A673 (cell line): ENCODE measurements around the gene SCGB1C2. TPM values are rescaled to one million over a fixed set of nuclear protein-coding genes. Genes with fewer than 3 reads are reported as not detected.

Experiments used
- BruUV-seq: library from RNA; stranded (reverse); fragments of 400-500 nt; replicated peaks from 2 replicates; lab custom pipeline; 2021; lab: Mats Ljungman, UMichigan
- CTCF ChIA-PET: fragments of 300-600 bp; sonication (Branson Sonifier 250); formaldehyde crosslinking; loops from one replicate; lab custom pipeline; 2022; ENCODE audit warnings: antibody characterized with exemption; lab: Charles Lee
- POLR2A ChIA-PET: fragments of 300-600 bp; sonication (Branson Sonifier 250); formaldehyde crosslinking; loops from one replicate; lab custom pipeline; 2022; ENCODE audit warnings: antibody characterized with exemption; ENCODE audit not compliant: low non-redundant PET; lab: Charles Lee
- DNase-seq: peaks from one replicate; pipeline ENCODE4 v3.0.0-alpha.2; 2015; ENCODE audit warnings: low spot score
- H3K27ac ChIP-seq: fragments of 200-600 bp; sonication (generic); 2 replicates; pipeline ENCODE4 v1.5.1; 2016; ENCODE audit warnings: mixed run types, low read depth, mild to moderate bottlenecking, mixed read lengths, antibody characterized with exemption, low read length; ENCODE audit not compliant: poor library complexity, severe bottlenecking
- H3K27me3 ChIP-seq: fragments of 200-600 bp; sonication (generic); replicated peaks from 2 replicates; pipeline ENCODE4 v1.6.1; 2017; ENCODE audit warnings: mixed run types, low read depth, mild to moderate bottlenecking, mixed read lengths, antibody characterized with exemption, low read length; ENCODE audit not compliant: insufficient read depth, poor library complexity
- H3K36me3 ChIP-seq: fragments of 200-600 bp; sonication (generic); 2 replicates; pipeline ENCODE4 v1.6.1; 2016; ENCODE audit warnings: mixed run types, mild to moderate bottlenecking, mixed read lengths, antibody characterized with exemption, low read length; ENCODE audit not compliant: insufficient read depth, poor library complexity, severe bottlenecking
- H3K4me1 ChIP-seq: fragments of 200-600 bp; sonication (generic); 2 replicates; pipeline ENCODE4 v1.6.1; 2017; ENCODE audit warnings: mixed run types, mild to moderate bottlenecking, mixed read lengths, antibody characterized with exemption, low read length; ENCODE audit not compliant: insufficient read depth, poor library complexity, severe bottlenecking
- H3K4me3 ChIP-seq: fragments of 200-600 bp; sonication (generic); 2 replicates; pipeline ENCODE4 v1.5.1; 2016; ENCODE audit warnings: low read depth, mixed run types, mild to moderate bottlenecking, mixed read lengths, low read length; ENCODE audit not compliant: poor library complexity, severe bottlenecking
- H3K9me3 ChIP-seq: fragments of 200-600 bp; sonication (generic); 2 replicates; pipeline ENCODE4 v1.6.1; 2016; ENCODE audit warnings: mixed run types, low read depth, mild to moderate bottlenecking, mixed read lengths, antibody characterized with exemption, low read length; ENCODE audit not compliant: poor library complexity, severe bottlenecking
- EZH2 ChIP-seq: fragments of 200-600 bp; sonication (generic); IDR thresholded peaks from 2 replicates; pipeline ENCODE4 v1.6.1; 2017; ENCODE audit warnings: borderline replicate concordance, low read depth, mild to moderate bottlenecking, mixed read lengths, antibody characterized with exemption, low read length; ENCODE audit not compliant: poor library complexity, severe bottlenecking
- intact Hi-C: fragments of 100-400 bp; cut with micrococcal nuclease; formaldehyde crosslinking; loops from one replicate; pipeline ENCODE4 v1.10.0; 2022; ENCODE audit not compliant: unreplicated experiment
- total RNA-seq: library from RNA; stranded (reverse); gene quantifications from 2 replicates; pipeline ENCODE4 v1.2.3, GENCODE V29; 2021
- TF ChIP-seq, protein P1 (sequence below): fragments of 300-800, 200-600 bp; sonication (generic); conservative IDR thresholded peaks from 2 replicates; pipeline ENCODE4 v1.5.1; 2017; ENCODE audit warnings: low read depth, mild to moderate bottlenecking, antibody characterized with exemption, low read length, moderate library complexity, mixed read lengths

Gene SCGB1C2
- total RNA-seq, 1 experiment from 2014 or later, result not detected

DNA sequence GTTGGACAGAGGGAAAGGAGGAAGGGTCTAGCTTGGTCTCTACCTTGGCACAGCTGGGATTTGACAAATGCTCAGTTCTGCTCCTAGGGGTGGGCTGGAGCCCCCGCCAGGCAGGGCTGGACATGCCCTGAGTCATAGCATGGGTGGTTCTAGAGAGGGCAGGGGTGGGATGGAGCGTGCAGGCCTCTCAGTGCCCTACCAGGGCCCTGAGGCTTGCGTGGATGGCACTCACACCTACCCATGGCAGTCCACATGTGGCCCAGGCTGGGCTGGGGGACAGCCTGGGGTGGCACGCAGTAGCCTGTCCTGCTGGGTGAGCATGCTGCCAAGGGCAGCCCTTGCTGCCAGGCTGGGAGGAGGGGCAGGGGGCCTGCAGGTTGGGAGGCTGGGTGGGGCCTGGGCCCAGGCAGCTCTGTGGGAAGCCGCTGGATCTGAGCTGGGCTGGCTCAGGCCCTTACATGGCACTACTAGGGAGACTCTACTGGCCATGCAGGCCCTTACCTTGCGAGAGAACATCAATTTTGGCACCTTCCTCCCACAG is 32.8 kb downstream of the SCGB1C2 start:
- Histone ChIP-seq H3K4me3 (no peak overlapping the region), H3K27ac (no peak overlapping the region), H3K36me3 (no peaks in the 10 kb centered on the region), H3K4me1 (no peaks in the 10 kb centered on the region), H3K9me3 (no peaks in the 10 kb centered on the region), H3K27me3 (no peaks in the 10 kb centered on the region)
- intact Hi-C loops, result no loop called here
- CTCF ChIA-PET, result no interaction called here
- no TSS peak for BruUV-seq
- DNase-seq, result no peak
- POLR2A ChIA-PET, result no interaction called here
- TF ChIP-seq, protein P1, sequence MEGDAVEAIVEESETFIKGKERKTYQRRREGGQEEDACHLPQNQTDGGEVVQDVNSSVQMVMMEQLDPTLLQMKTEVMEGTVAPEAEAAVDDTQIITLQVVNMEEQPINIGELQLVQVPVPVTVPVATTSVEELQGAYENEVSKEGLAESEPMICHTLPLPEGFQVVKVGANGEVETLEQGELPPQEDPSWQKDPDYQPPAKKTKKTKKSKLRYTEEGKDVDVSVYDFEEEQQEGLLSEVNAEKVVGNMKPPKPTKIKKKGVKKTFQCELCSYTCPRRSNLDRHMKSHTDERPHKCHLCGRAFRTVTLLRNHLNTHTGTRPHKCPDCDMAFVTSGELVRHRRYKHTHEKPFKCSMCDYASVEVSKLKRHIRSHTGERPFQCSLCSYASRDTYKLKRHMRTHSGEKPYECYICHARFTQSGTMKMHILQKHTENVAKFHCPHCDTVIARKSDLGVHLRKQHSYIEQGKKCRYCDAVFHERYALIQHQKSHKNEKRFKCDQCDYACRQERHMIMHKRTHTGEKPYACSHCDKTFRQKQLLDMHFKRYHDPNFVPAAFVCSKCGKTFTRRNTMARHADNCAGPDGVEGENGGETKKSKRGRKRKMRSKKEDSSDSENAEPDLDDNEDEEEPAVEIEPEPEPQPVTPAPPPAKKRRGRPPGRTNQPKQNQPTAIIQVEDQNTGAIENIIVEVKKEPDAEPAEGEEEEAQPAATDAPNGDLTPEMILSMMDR, result no peak
- no peak for TF ChIP-seq EZH2

DNA sequence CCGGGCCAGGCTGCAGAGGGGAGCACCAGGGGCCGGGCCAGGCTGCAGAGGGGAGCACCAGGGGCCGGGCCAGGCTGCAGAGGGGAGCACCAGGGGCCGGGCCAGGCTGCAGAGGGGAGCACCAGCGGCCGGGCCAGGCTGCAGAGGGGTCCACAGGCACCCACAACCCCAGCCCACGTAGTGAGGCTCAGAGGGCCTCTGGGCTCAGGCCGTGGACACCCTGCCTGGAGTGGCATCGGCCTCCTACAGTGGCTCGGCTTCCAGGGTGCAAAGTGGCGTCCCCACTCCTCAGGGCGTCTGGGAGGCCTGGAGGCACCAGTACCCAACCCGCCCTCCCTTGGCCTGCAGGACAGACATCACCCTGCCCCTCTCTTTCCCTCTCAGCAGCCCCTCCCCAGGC is 34.5 kb downstream of the SCGB1C2 start:
- ChIA-PET POLR2A (no interaction called here), CTCF (no interaction called here)
- no peaks in the 10 kb centered on the region for H3K36me3 ChIP-seq
- H3K9me3 ChIP-seq, result no peaks in the 10 kb centered on the region
- intact Hi-C loops, result no loop called here
- H3K27ac ChIP-seq, result no peak overlapping the region
- no peak for DNase-seq
- BruUV-seq, result no TSS peak
- H3K4me3 ChIP-seq, result no peak overlapping the region
- no peaks in the 10 kb centered on the region for H3K27me3 ChIP-seq
- no peaks in the 10 kb centered on the region for H3K4me1 ChIP-seq
- TF ChIP-seq EZH2, result no peak
- TF ChIP-seq, protein P1, result no peak

DNA sequence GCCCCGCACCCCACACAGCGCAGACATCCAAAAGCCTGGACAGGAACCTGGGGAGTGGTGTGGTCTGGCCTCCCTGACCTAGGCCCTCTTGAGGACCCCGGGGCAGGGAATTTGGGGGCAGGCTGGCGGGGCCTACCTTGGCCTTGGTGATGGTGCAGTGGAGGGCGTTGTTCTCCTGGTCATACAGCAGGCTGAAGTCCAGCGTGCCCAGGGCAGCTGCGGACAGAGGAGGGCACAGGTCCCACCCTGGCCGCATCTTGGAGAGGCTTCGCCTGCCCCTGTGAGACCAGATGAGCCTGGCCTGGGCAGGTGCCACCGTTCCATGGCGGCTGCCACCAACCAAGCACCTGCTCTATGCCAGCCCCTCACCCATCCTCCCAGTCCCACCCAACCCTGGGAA is 35.0 kb downstream of the SCGB1C2 start:
- DNase-seq, result no peak
- intact Hi-C loops, result no loop called here
- Histone ChIP-seq H3K4me3 (no peak overlapping the region), H3K4me1 (no peaks in the 10 kb centered on the region), H3K27me3 (no peaks in the 10 kb centered on the region), H3K9me3 (no peaks in the 10 kb centered on the region), H3K27ac (no peak overlapping the region), H3K36me3 (no peaks in the 10 kb centered on the region)
- BruUV-seq, result no TSS peak
- TF ChIP-seq, protein P1, result no peak
- ChIA-PET CTCF (no interaction called here), POLR2A (no interaction called here)
